GM04504 (cell line): Measurements from ENCODE around the gene TMEM273.

Experiments
- DNase-seq: peaks from one replicate; pipeline ENCODE4 v3.0.0-alpha.2; 2012; ENCODE audit warnings: low read depth

The TMEM273 gene

DNA sequence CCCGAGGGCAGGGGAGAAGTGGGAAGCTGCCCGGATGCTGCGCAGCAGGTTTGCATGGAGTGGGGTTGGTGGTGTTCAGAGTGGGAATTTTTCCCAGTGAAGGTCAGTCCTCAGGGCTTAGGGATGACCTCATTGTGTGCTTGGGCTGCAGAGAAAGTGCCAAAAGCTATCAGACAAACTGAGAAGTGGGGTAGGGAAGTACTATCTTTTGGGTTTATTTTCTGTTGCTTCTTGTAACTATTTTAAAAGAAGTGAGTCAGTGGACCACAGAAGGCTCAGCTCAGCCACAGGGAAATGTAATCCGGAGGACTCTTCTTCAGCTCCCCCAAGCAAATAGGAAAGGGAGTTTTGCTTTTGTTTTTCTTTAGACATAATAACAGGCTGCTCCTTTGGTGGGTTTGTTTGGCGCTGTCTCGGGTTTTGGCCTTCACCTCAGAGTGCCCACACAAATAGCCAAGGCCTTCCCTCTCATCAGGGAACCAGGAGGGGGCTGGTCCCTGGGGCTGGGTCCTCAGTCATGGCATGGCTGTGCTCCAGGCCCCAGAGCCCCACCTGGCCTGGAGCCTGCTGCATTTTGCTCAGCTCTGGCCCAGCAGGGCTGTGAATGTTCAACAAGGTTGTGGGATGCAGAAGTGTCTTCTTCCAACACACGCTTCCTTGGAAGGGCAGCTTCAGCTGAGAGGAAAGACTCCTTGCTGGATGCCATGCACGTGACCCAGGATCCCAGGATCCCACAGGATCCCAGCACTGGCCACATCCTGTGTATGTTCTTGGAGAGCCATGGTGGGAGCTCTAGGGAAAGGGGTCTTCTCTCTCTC lies 49.0 kb downstream of the TMEM273 start:
- peak; percentile 65 for DNase-seq

DNA sequence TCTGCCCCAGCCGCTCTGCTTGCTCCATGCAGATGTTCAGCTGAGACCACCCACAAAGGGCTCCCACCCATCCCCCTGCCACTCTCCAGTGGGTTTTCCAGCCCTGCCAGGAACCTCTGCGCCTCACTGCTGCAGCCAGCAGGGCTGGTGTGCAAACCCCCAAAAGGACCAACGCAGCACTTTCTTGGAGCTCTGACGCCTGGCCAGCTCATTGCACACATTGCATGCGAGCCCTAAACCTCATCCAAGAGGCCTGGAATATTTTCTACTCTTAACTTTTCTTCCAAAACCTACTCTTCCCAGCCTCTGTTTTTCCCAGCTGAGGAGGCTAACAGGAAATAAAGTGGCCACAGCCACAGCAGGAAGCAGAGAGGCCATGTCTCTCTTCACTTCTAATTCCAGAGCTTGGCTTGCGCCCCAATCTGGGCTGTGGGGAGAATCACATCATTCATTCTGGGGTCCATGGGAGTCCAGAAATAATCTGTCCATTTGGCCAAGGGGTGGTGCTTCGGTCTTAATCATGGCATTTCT lies 49.8 kb downstream of the TMEM273 start:
- peak; percentile 60 for DNase-seq

DNA sequence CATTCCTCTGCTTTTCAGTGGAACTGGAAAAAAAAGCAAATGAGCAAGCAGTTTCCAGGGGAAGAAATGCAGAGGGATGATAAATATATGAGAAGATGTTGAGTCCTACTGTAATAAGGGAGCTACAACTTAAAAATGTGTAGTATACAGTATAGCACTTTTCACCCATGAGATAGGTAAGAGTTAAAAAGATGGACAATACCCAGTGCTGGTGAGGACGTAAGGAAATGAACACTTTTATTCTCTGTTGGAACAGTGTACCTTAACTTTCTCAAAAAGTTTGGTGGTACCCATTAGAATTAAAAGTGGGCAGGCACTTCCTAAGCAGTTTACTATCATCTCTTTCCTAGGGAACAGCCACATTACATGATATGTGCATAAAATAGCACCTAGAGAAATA lies 51.7 kb downstream of the TMEM273 start:
- no peak for DNase-seq

DNA sequence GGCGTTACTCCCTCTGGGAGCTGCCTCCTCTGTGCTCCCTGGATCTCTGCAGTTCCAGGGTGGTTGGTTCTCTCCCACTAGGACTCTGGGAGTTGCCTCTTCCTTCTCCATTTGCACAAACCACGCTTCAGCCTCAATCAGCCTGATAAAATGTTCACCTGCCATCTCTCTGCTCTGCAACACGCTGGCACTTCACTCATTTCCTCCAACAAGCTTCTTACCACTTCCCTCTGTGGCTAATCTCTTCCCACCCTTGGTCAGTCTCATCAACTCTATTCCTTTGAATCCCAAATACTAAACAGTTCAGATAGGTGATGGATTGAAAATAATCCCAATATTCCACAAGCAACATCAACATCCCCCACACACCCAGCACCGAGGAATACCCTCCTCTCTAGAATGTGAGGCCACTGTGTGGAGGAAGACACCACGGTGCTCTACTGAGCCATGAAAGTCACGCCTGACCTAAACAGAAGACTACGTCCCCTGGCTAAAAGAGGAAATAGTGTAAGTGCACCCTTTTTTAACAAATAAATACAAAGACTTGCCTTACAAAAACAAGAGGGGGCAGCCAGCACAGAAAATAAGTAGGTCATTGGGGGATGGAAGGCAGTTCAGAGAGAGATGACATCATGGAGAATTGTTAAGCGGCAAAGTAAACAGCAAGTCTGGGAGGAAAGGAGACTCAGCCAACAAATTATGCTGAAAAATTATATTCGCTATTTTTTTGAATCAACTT lies 52.4 kb downstream of the TMEM273 start:
- no peak for DNase-seq

DNA sequence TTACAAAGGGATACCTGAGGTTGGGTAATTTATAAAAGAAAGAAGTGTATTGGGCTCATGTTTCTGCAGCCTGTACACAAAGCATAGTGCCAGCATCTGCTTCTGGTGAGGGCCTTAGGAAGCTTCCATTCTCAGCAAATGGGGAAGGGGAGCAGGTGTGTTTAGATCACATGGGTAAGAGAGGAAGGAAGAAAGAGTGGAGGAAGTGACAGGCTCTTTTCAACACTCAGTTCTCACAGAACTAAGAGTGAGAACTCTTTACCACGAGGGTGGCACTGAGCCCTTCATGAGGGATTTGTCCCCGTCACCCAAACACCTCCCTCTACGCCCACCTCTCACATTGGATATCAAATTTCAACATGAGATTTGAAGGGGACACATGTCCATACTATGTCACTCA lies 53.9 kb downstream of the TMEM273 start:
- no peak for DNase-seq

DNA sequence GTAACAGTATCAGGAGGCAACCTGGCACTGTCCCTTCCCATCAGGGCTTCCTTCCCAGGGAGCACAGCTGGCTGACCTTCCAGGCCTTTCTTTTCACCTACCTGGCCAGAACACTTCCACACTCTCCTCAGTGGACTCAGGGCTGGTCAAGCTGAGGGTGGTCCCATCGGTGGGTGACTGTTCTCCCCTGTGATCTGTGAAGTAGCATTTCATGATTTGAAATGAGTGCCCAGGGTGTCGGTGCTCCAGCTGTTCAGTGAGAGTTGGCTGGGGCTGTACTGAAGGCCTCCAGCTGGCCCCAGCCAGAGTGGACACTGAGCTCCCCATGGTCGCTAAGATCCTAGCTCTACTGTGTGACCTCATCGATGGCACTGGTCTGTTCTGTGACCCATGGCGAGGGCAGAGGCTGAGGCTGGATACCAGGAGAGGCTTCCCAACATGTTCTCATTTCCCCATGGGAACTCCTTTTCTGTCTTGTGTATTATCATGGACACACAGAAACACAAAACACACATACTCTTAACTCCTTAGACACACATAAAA lies 54.4 kb downstream of the TMEM273 start, which contains the start of gene FAM170B:
Gene FAM170B, minus strand, starts transcription at position 316 of the 543 bp plus-strand sequence. Its CDS starts 103 bp downstream, at position 213.
- DNase-seq, result no peak

DNA sequence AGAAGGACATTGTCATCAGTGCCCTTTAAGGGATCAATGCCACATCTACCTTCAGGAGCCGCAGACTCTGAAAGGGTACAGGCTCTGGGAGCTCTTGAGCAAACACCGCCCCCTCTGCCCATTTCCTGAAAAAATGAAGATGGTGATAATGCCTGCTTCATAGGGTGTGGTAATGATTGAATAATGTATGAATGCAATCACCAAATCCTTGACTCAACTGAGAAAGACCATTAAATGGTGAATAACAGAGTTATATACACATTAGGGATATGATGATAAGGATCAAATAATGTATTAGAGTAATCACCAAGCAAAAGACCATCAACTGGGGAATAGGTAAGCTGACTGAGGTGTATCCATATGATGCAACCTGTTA lies 55.8 kb downstream of the TMEM273 start:
- no peak for DNase-seq

DNA sequence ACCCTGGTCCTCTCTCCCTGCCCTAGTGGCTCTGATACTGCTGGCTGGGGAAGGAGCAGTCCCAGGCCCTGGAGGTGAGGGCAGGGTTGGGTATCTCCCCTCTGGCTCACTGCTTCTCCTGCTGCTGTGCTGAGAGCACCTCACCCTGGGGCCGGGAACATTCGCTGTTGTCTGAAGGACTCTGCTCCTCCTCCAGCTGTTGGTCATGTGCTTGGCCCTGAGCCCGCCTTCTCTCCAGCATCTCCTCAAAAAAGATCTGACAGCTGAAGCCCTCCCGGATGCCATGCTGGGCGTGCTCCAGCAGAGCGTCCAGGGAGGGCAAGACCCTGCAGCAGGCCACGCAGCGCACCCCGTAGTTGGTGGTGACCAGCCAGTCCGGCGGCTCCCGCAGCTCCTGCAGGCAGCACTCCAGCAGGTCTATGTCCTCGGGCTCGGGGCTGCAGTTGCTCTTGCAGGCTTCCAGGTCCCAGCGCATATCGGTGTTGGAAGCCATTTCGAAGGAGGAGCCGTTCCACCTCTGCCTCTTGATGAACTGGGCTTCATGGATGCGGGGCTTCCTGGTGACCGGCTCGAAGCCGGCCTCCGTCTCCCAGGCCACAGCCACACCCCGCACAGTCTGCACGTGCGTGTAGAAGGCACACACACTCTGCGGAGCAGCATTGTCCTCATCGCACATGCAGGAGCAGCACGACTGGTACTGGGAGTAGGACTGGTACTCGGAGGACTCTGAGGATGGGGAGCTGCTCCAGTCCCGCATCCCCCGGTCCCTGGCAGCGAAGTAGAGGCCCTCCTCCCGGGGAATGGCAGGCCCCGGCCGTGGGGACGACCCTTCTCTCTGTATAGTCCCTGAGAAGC lies 56.5 kb downstream of the TMEM273 start:
- no peak for DNase-seq

DNA sequence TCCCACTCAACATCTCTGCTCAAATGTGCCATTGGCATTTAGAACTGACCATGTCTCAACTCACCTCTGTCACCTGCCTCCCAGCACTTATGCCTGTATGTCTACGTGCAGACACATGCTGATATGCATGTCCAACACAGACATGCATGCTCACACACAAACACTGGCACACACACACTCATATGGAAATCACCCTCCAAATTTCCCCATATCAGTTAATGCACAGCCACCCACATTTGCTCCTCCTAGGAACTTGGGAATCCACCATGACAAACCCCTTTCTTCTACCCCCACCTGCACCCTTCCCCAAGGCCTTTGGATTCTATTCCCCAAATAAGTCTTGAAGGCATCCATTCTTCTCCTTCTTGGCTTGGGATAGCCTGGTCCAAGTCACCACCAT lies 58.8 kb downstream of the TMEM273 start:
- no peak for DNase-seq

DNA sequence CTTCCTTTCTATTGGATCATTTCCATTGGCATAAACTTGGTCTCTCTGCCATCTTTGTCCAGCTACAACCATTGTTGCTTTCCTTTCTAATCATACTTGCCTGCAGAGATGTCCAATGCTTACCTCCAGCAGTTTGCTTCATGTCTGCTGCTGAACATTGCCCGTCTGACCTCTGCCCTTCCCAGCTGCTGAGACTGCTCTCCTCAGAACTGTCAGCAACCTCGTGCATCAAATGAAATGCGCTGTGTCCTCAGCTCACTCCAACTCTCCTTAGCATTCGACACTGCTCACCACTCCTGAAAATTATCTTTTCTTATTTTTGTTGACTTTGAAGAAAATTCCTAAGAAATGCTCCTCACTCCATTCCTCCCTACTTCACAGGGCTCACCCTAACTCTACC lies 59.3 kb downstream of the TMEM273 start:
- DNase-seq, result no peak

DNA sequence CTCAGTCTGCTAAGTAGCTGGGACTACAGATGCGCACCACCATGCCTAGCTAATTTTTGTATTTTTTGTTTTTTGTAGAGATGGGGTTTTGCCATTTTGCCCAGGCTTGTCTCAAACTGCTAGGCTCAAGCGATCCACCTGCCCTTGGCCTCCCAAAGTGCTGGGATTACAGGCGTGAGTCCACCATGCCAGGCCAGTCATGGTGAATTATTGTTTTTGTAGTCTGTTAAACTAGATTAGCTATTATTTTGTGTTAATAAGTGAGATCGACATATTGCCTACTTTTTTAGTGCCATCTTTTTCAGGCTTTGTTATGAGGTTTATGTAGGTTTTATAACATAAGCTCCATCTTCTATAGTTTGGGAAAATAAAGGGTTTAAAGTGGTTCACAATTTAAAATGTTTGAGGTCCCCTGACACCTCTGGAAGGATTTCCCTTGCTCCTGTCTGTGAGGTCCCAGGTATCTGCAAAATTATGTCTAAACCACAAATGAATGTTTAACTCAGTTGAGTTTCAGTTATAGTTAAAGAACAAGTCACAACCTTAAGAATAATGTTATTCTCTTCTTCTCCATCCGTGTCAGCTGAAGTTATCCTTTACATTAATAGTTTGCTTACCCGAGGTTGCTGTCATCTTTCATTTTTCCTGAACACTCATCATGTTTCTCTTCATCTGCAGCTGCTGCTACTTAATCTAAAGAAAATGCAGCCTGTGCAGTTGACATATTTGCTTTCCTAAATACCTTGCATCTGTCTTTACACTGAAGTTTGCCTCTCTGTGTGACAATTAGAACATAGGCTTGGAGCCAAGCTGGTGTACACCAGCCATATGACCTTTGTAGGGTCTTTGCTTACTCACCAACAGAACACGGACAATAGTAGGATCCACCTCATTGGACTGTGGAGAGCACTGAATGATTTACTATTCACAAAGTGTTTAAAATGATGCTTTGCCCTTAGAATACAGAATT lies 63.9 kb downstream of the TMEM273 start:
- no peak for DNase-seq

DNA sequence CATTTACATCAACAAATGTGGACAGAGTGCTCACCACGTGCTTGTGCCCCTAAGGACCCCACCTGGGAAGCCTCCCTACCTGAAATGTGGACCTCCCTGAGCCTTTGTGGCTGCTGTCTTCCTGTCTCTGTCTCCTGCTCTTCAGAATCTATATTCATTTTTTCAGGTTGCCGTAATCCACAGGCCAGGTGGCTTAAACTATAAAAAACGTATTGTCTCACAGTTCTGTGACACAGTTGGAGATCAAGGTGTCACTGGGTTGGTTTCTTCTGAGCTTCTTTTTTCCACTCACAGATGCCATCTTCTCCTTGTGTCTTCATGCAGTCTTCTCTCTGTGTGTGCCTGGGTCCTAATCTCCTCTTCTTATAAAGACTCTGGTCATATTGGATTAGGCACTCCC lies 67.3 kb downstream of the TMEM273 start:
- no peak for DNase-seq

DNA sequence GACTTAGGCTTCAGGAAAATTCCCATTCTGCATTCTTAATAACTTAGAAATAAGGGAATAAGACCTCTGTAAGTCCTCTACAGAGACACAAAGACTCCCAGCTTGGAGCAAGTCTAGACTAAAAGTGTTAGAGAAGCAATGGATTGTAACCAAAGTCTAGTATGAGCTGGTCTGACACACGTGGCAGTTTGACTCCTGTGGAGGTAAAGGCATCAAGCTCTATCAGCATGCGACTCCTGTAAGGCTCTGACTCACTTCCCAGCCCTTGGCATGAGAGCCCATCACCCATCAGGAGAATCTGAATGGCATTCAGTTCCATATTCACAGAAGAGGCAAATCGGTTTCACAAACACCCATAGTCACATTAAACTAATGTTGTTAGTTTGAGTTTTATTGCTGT lies 68.4 kb downstream of the TMEM273 start:
- no peak for DNase-seq

DNA sequence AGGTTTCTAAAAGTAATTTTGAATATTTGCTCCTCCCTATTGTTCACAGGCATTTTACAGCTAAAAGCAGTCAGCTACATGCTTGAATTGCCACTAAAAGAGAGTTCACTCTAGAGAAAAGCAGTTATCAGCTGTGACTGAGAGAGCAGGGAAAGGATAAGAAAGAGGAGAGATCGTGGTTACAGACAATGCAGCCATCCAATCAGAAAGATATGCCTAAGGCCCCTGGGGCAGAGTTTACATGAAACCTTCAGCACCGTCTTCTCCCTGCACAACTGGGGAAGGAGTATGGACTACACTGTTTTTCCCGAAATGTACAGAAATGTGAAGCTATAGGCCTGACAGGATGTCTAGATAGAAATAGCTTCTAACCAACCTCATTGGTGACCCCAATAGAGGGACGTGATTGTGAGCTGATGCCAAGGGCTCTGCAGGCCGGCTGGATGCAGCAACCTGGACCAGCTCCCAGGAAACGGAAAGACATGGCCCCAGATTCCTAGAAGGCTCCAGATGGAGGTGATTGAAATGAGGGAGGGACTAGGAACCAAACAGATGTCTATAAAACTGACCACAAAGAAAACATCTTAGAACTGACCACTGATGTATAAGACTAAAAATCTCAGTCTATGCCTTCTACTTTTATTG lies 69.6 kb downstream of the TMEM273 start:
- no peak for DNase-seq

DNA sequence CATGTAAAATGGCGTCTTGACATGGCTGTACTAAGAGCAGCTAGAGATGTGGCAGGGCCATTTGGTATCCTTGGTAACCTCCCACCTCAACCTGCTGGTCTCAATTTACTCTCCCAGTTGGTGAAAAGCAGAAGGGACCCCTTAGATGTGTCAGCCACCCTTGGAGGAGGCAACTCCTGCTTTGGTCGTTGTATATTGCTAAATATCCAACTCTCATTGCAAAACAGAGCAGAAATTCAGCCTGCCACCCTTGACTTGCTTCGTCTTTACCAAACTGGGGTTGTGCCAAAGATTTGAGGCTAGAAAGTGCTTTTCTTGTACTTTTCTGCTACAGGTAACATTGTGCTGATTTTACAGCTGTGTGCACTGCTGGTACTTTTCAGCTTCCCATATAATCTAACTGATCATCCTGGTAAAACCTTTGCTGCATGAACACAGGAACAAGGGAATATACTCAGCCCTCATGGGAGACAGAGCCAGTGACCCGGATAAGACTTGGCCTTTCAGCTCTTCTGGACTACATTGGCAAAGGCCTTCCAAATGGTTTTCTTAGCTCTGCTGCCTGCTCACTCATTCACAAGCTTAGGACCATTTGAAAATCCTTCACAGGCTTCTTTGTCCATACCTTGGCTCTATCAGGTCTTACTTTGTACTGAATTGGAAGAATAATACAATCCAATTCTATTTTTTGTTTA lies 70.7 kb downstream of the TMEM273 start:
- no peak for DNase-seq

DNA sequence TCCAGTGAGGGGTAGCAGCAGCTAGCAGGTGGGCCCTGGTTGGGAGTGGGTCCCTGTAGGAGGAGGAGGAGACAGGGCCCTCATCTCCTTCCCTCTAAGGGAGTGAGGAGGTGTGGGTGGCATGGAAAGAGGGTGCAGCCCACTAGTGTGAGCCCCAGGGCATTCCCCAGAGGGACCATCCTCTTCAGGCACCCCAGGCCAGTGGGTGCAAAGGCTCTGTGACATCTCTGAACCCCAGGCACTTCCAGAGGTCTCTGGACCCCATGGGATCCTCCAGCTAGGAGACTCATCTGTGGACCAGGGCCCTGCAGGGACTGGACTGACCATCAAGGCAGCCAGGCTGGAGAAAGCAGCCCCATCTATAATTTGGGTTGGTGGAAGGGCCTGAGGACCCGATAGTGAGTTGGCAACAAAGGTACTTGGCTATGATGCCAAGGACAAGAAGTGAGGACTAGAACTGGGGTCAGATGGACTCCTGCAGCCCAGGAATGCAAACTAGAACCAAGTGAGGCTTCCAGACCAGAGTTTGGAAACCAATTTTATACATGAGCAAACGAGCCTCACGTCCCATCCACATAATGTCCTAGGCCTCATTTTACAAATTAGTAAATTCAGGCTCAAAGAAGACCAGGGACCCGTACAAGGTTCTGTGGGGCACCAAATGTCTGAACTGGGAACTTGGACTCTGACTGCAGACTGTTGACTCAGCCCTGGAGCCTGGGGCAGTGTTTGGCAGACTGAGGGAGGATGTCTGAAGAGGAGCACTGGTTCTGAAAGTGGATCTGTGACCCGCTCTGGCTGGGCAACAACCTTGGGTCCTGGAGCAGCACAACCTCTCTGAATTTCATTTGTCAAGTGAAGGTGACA lies 71.4 kb downstream of the TMEM273 start:
- no peak for DNase-seq

DNA sequence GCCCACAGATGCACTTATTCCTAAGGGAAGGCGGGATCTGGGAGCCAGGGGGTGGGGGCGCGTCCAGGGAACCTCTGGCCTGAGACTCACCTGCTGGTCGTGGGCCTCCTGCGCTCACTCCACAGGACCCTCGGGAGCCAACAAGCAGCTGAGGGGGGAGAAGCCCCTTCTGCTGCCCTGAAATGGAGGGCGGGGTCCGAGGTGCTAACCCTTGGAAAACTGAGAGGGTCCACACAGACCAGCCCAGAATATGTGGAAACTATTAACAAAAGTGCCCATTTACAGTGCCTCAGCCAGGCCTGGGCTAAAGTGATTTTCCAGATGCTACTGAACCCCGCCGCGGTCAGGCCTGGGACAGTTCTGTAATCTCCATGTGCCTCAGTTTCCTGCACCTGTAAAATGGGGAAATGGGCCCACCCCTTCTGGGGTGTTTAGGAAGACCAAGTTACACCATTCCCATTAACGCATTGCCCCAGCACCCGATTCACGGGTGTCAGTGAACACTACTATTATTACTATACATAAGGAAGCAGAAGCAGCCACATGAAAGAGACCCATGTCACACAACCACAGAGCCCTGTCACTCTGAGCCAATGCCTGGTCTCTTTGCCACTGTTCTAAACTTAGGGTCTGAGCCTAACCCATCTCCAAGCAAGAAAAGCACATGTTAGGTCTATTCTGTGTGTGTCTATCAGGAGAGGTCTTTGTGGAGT lies 72.2 kb downstream of the TMEM273 start:
- DNase-seq, result no peak
